ENCODE data around the gene ING3.

ING3 gene

DNA sequence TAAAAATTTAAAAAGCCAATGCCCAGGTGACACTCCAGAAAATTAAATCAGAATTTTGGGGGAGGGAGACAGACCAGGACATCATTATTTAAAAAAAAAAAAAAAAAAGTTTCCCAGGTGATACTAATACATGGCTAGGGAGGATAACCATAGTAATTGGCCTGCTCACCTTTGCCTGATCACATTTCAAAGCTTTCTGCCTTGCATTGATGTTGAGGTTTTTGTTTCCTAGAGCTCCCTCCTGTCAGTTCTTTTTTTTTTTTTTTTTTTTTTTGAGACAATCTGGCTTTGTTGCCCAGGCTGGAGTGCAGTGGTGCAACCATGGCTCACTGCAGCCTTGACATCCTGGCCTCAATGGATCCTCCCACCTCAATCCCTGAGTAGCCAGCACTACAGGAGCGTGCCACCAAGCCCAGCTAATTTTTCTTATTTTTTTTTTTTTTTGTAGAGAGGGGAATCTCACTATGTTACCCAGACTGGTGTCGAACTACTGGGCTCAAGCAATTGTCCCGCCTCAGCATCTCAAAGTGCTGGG lies 76.1 kb downstream of the ING3 start:
- no peak for DNase-seq (ENCODE audit: low read depth, low spot score)
- H3K4me3 ChIP-seq (ENCODE audit: low read depth, low read length) = no peak overlapping the region
- CTCF ChIA-PET = interaction anchor here (0.9 to 2.0 kb wide), 3 partner anchors 11 to 39 kb away, joined by 3 to 10 read pairs (median 6); partner anchors contain the start of gene CPED1
- TF ChIP-seq, protein P1, sequence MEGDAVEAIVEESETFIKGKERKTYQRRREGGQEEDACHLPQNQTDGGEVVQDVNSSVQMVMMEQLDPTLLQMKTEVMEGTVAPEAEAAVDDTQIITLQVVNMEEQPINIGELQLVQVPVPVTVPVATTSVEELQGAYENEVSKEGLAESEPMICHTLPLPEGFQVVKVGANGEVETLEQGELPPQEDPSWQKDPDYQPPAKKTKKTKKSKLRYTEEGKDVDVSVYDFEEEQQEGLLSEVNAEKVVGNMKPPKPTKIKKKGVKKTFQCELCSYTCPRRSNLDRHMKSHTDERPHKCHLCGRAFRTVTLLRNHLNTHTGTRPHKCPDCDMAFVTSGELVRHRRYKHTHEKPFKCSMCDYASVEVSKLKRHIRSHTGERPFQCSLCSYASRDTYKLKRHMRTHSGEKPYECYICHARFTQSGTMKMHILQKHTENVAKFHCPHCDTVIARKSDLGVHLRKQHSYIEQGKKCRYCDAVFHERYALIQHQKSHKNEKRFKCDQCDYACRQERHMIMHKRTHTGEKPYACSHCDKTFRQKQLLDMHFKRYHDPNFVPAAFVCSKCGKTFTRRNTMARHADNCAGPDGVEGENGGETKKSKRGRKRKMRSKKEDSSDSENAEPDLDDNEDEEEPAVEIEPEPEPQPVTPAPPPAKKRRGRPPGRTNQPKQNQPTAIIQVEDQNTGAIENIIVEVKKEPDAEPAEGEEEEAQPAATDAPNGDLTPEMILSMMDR (IDR thresholded peaks at IDR 0.05; ENCODE audit: insufficient read depth, low read length, missing control alignments) = no peak
- POLR2A ChIA-PET = no interaction called here
